ENCODE data around the gene FCRL6. TPM values are rescaled to one million over a fixed set of nuclear protein-coding genes. Genes with fewer than 3 reads are reported as not detected.

The FCRL6 gene, protein sequence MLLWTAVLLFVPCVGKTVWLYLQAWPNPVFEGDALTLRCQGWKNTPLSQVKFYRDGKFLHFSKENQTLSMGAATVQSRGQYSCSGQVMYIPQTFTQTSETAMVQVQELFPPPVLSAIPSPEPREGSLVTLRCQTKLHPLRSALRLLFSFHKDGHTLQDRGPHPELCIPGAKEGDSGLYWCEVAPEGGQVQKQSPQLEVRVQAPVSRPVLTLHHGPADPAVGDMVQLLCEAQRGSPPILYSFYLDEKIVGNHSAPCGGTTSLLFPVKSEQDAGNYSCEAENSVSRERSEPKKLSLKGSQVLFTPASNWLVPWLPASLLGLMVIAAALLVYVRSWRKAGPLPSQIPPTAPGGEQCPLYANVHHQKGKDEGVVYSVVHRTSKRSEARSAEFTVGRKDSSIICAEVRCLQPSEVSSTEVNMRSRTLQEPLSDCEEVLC
- total RNA-seq (2016; rRNA removed; fragmentation: Illumina TruSeq; extraction: Trizol), result not detected in 2 replicates
- total RNA-seq (2016; cell fraction: cytosol; rRNA removed; fragmentation: Illumina TruSeq; extraction: Trizol; ENCODE audit: low read depth), result not detected in 2 replicates
- total RNA-seq (2016; cell fraction: insoluble cytoplasmic fraction; rRNA removed; fragmentation: Illumina TruSeq; extraction: Trizol), result not detected in 2 replicates
- not detected in 2 replicates for total RNA-seq (2016; cell fraction: membrane; rRNA removed; fragmentation: Illumina TruSeq; extraction: Trizol)
- not detected in 2 replicates for total RNA-seq (2016; cell fraction: nucleus; rRNA removed; fragmentation: Illumina TruSeq; extraction: Trizol)
- polyA plus RNA-seq (2011; rRNA removed), result not detected in 2 replicates
- not detected in 2 replicates for polyA plus RNA-seq (2011; cell fraction: cytosol; rRNA removed)
- not detected in 2 replicates for polyA plus RNA-seq (2011; cell fraction: nucleus; rRNA removed)
- polyA plus RNA-seq (2012), result not detected in 2 replicates
- polyA plus RNA-seq (2016; cell fraction: cytosol; fragmentation: Illumina TruSeq; extraction: Trizol; ENCODE audit: low read depth), result not detected in 2 replicates
- not detected in 2 replicates for polyA plus RNA-seq (2016; cell fraction: insoluble cytoplasmic fraction; fragmentation: Illumina TruSeq; extraction: Trizol; ENCODE audit: low read depth)
- polyA plus RNA-seq (2016; cell fraction: membrane; fragmentation: Illumina TruSeq; extraction: Trizol; ENCODE audit: low read depth), result not detected in 2 replicates
- polyA plus RNA-seq (2016; cell fraction: nucleus; fragmentation: Illumina TruSeq; extraction: Trizol; ENCODE audit: insufficient read depth, low read depth), result not detected in 2 replicates
- not detected in 2 replicates for polyA minus RNA-seq (2011; rRNA and poly(A)+ RNA removed; ENCODE audit: low replicate concordance)
- not detected in 2 replicates for polyA minus RNA-seq (2011; cell fraction: cytosol; rRNA and poly(A)+ RNA removed)
- not detected in 2 replicates for polyA minus RNA-seq (2011; cell fraction: nucleus; rRNA and poly(A)+ RNA removed)
- Bru-seq, nascent RNA, result not detected
- not detected for BruChase-seq, experiment 1, labeled RNA remaining after a 6-hour chase
- BruChase-seq, experiment 2, labeled RNA remaining after a 2-hour chase, result not detected
- long read RNA-seq, experiment 1, result 0 reads
- long read RNA-seq, experiment 2, result 0 reads

DNA sequence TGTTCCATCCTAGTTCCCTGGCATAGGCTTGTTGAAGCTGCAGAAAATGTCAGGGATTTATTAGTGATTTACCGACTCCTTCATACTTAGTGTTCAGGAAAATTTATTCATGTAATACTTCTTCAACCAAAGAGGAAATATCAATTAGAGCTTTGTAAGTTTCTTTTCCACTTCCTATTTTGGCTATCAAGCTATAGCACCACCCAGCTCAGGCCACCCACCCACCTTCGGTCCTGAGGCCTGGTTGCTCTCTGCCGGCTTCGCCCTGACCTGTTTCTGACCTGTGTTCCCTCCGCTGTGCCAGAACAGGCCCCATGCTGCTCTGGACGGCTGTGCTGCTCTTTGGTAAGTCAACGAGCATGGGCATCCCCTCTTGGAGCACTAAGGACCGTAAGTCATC, at the start of gene FCRL6:
Gene FCRL6, plus strand, starts transcription at position 250 of the 400 bp plus-strand sequence. Its CDS starts 65 bp downstream, at position 315.
- Histone ChIP-seq H3K9ac (ENCODE audit: insufficient read depth, low read depth, low read length) (no peak within 1 kb of the TSS), H2AFZ (ENCODE audit: low read length) (no peak within 1 kb of the TSS), H3K9me3 (ENCODE audit: low read length) (no peaks in the 10 kb centered on the region), H4K20me1 (ENCODE audit: insufficient read depth, low read length) (no peaks in the 10 kb centered on the region), H3K4me1 (ENCODE audit: insufficient read depth, low read length) (no peaks in the 10 kb centered on the region), H3K4me2 (ENCODE audit: low read depth, low read length) (no peak within 1 kb of the TSS), H3K27me3 (ENCODE audit: control insufficient read depth in 1 of 2, insufficient read depth in 2 of 2, low read length in 2 of 2) (peaks cover 5 to 7% of the 10 kb centered on the region in 2 experiments; a peak in 3 of 5 replicates), H3K79me2 (ENCODE audit: insufficient read depth, low read length) (no peaks in the 10 kb centered on the region), H3K27ac (ENCODE audit: extremely low read length, insufficient read depth, low read length) (no peak within 1 kb of the TSS), H3K4me3 (replicated peaks in 1 of 3; ENCODE audit: insufficient read depth in 1 of 3, low read depth in 2 of 3, low read length in 3 of 3) (no peak within 1 kb of the TSS), H3K36me3 (replicated peaks in 1 of 2; ENCODE audit: control insufficient read depth in 1 of 2, insufficient read depth in 2 of 2, low read length in 2 of 2) (no peaks in the 10 kb centered on the region)
- intact Hi-C loops (cut with micrococcal nuclease; ENCODE audit: unreplicated experiment), result no loop called here
- no TSS peak for BruUV-seq (replicated peaks)
- ChIA-PET CTCF (ENCODE audit: low intra/inter-chr PET ratio, low total read pairs) (no interaction called here), POLR2A (no interaction called here)
- no peak for ATAC-seq
- DNase-seq (ENCODE audit: low spot score), result no peak
- in situ Hi-C loops (cut with HindIII; ENCODE audit: extremely low pct_ligation_motif_present, low pct_unique_long_range_greater_than_20kb), result no loop called here
- no peak for FAIRE-seq
- WGBS (ENCODE audit: low lambda C conversion rate), result 18% methylated on average over 7 of the region's 8 CpGs
- TF ChIP-seq ZNF770 (CRISPR knock-in tag; IDR thresholded peaks at IDR 0.05) (no peak), ZNF777 (CRISPR knock-in tag; IDR thresholded peaks at IDR 0.05) (no peak), ZNF629 (CRISPR knock-in tag; conservative IDR thresholded peaks at IDR 0.05) (no peak), MXI1 (IDR thresholded peaks at IDR 0.05; ENCODE audit: borderline replicate concordance, low read depth, low read length) (no peak), CREB1 (IDR thresholded peaks at IDR 0.05) (no peak), CREB1 (CRISPR knock-in tag; IDR thresholded peaks at IDR 0.05) (no peak), MAZ (IDR thresholded peaks at IDR 0.05; ENCODE audit: borderline replicate concordance, low read depth, low read length) (no peak), MAZ (CRISPR knock-in tag; IDR thresholded peaks at IDR 0.05; ENCODE audit: low read depth) (no peak), ZNF260 (CRISPR knock-in tag; IDR thresholded peaks at IDR 0.05; ENCODE audit: borderline replicate concordance, low read depth) (no peak), KLF12 (CRISPR knock-in tag; IDR thresholded peaks at IDR 0.05; ENCODE audit: borderline replicate concordance) (no peak), TEF (CRISPR knock-in tag; IDR thresholded peaks at IDR 0.05) (no peak), PAXIP1 (CRISPR knock-in tag; conservative IDR thresholded peaks at IDR 0.05) (no peak), JUNB (CRISPR knock-in tag; IDR thresholded peaks at IDR 0.05; ENCODE audit: borderline replicate concordance) (no peak)

Measured in HepG2 (cell line).